CD8-positive, alpha-beta memory T cell (primary cell): ENCODE data around the gene PLPPR3. TPM values are rescaled to one million over a fixed set of nuclear protein-coding genes. Genes with fewer than 3 reads are reported as not detected.

Experiments
- CTCF ChIA-PET: fragments of 350-600 bp; sonication (Branson Sonifier 250); formaldehyde crosslinking; loops from one replicate; lab custom pipeline; 2021; ENCODE audit warnings: antibody characterized with exemption; lab: Charles Lee
- POLR2A ChIA-PET: fragments of 350-600 bp; sonication (Branson Sonifier 250); formaldehyde crosslinking; loops from one replicate; lab custom pipeline; 2021; ENCODE audit warnings: antibody characterized with exemption; lab: Charles Lee
- DNase-seq, 5 donors: peaks; one replicate each; pipeline versions ENCODE4 v3.0.0 to v3.0.0-alpha.2; 2020 to 2022; ENCODE audit warnings: mixed read lengths in 1 of 5
- H3K27ac ChIP-seq: one replicate; pipeline ENCODE4 v1.7.0; 2013; ENCODE audit warnings: low read depth, mild to moderate bottlenecking, low read length, moderate library complexity
- H3K27me3 ChIP-seq: 2 replicates; pipeline ENCODE4 v1.7.0; 2013; ENCODE audit warnings: low read length, mild to moderate bottlenecking; ENCODE audit not compliant: insufficient read depth, poor library complexity, severe bottlenecking
- H3K36me3 ChIP-seq: 2 replicates; pipeline ENCODE4 v1.7.0; 2013; ENCODE audit warnings: mild to moderate bottlenecking, low read length, moderate library complexity; ENCODE audit not compliant: insufficient read depth
- H3K4me1 ChIP-seq: 2 replicates; pipeline ENCODE4 v1.7.0; 2013; ENCODE audit warnings: mild to moderate bottlenecking, low read length, moderate library complexity; ENCODE audit not compliant: insufficient read depth
- H3K4me3 ChIP-seq: 2 replicates; pipeline ENCODE4 v1.7.0; 2013; ENCODE audit warnings: mild to moderate bottlenecking, low read length
- H3K9me3 ChIP-seq: 2 replicates; pipeline ENCODE4 v1.7.0; 2013; ENCODE audit warnings: mild to moderate bottlenecking, low read length
- H3K27ac Mint-ChIP-seq, 8 donors: one replicate each; pipeline ENCODE4 v1.8.0; 2020 to 2021; ENCODE audit warnings: mixed read lengths in 8 of 8, mild to moderate bottlenecking in 6 of 8, inconsistent platforms in 3 of 8, moderate library complexity in 3 of 8
- H3K27me3 Mint-ChIP-seq, 2 donors: one replicate each; pipeline ENCODE4 v1.8.0; 2020 to 2021; ENCODE audit warnings: mixed read lengths in 2 of 2, mild to moderate bottlenecking in 1 of 2, moderate library complexity in 1 of 2
- H3K36me3 Mint-ChIP-seq, 3 donors: one replicate each; pipeline ENCODE4 v1.8.0; 2020 to 2021; ENCODE audit warnings: mixed read lengths in 3 of 3, inconsistent platforms in 1 of 3, mild to moderate bottlenecking in 1 of 3
- H3K4me1 Mint-ChIP-seq, 3 donors: one replicate each; pipeline ENCODE4 v1.8.0; 2020 to 2021; ENCODE audit warnings: mixed read lengths in 3 of 3, inconsistent platforms in 1 of 3, mild to moderate bottlenecking in 1 of 3
- H3K4me3 Mint-ChIP-seq, 7 donors: one replicate each; pipeline ENCODE4 v1.8.0; 2020 to 2021; ENCODE audit warnings: mixed read lengths in 7 of 7, mild to moderate bottlenecking in 6 of 7, moderate library complexity in 4 of 7, inconsistent platforms in 2 of 7
- H3K9me3 Mint-ChIP-seq, 5 donors: one replicate each; pipeline ENCODE4 v1.8.0; 2020 to 2022; ENCODE audit warnings: mixed read lengths in 5 of 5, mild to moderate bottlenecking in 3 of 5, moderate library complexity in 2 of 5, inconsistent platforms in 1 of 5
- polyA plus RNA-seq: library from polyadenylated mRNA; unstranded; fragments of 300-500 nt; fragmentation: Illumina TruSeq; gene quantifications from one replicate; pipeline ENCODE4 v1.2.3, GENCODE V29; 2021
- total RNA-seq, 2 experiments: library from RNA; stranded (reverse); gene quantifications; one replicate each; pipeline ENCODE4 v1.2.3, GENCODE V29; 2021

PLPPR3 gene
- total and polyA plus RNA-seq, 3 experiments from 2014 or later, result not detected

- Histone ChIP-seq H3K4me1 (no peaks in the 10 kb centered on the region), H3K9me3 (no peaks in the 10 kb centered on the region), H3K4me3 (no peak overlapping the region), H3K36me3 (no peaks in the 10 kb centered on the region), H3K27me3 (no peaks in the 10 kb centered on the region), H3K27ac (no peak overlapping the region)
- no peak overlapping the region for H3K4me3 Mint-ChIP-seq
- ChIA-PET POLR2A (no interaction called here), CTCF (no interaction called here)
- no peak for DNase-seq
- peaks cover 0 to 6% of the 10 kb centered on the region in 2 donors for H3K27me3 Mint-ChIP-seq
- H3K9me3 Mint-ChIP-seq, result no peaks in the 10 kb centered on the region
- no peaks in the 10 kb centered on the region for H3K4me1 Mint-ChIP-seq
- no peak overlapping the region for H3K27ac Mint-ChIP-seq
- no peaks in the 10 kb centered on the region for H3K36me3 Mint-ChIP-seq
Observed at GRCh38 chr19:782185-782877, 39.4 kb downstream of the PLPPR3 start.

GRCh38 chr19:781800-782184, 40.0 kb downstream of the PLPPR3 start:
- ChIA-PET POLR2A (no interaction called here), CTCF (no interaction called here)
- no peak overlapping the region for H3K27ac ChIP-seq
- H3K27me3 ChIP-seq, result no peaks in the 10 kb centered on the region
- Mint-ChIP-seq H3K9me3 (no peaks in the 10 kb centered on the region), H3K27me3 (peaks cover 0 to 6% of the 10 kb centered on the region in 2 donors), H3K36me3 (no peaks in the 10 kb centered on the region), H3K4me1 (no peaks in the 10 kb centered on the region), H3K4me3 (no peak overlapping the region), H3K27ac (no peak overlapping the region)
- no peak overlapping the region for H3K4me3 ChIP-seq
- no peaks in the 10 kb centered on the region for H3K4me1 ChIP-seq
- no peaks in the 10 kb centered on the region for H3K9me3 ChIP-seq
- DNase-seq, result no peak
- H3K36me3 ChIP-seq, result no peaks in the 10 kb centered on the region

- H3K36me3 ChIP-seq, result no peaks in the 10 kb centered on the region
- H3K9me3 Mint-ChIP-seq, result no peaks in the 10 kb centered on the region
- no peaks in the 10 kb centered on the region for H3K36me3 Mint-ChIP-seq
- no peak overlapping the region for H3K27ac ChIP-seq
- CTCF ChIA-PET, result interaction anchor here (1.0 kb wide), 1 partner anchor 10 kb away, joined by 3 read pairs; no protein-coding TSS in a partner anchor
- POLR2A ChIA-PET, result no interaction called here
- no peaks in the 10 kb centered on the region for H3K27me3 ChIP-seq
- H3K4me1 ChIP-seq, result no peaks in the 10 kb centered on the region
- H3K27me3 Mint-ChIP-seq, result peaks cover 0 to 10% of the 10 kb centered on the region in 2 donors
- no peak for DNase-seq
- no peak overlapping the region for H3K4me3 ChIP-seq
- H3K4me1 Mint-ChIP-seq, result no peaks in the 10 kb centered on the region
- H3K27ac Mint-ChIP-seq, result no peak overlapping the region
- H3K4me3 Mint-ChIP-seq, result no peak overlapping the region
- no peaks in the 10 kb centered on the region for H3K9me3 ChIP-seq
Observed at GRCh38 chr19:780935-781334, 40.8 kb downstream of the PLPPR3 start.

GRCh38 chr19:778910-779653, 42.7 kb downstream of the PLPPR3 start:
- Histone ChIP-seq H3K4me3 (no peak overlapping the region), H3K27me3 (no peaks in the 10 kb centered on the region), H3K36me3 (no peaks in the 10 kb centered on the region), H3K27ac (no peak overlapping the region), H3K4me1 (no peaks in the 10 kb centered on the region), H3K9me3 (no peaks in the 10 kb centered on the region)
- Mint-ChIP-seq H3K9me3 (no peaks in the 10 kb centered on the region), H3K27ac (no peak overlapping the region), H3K36me3 (no peaks in the 10 kb centered on the region), H3K27me3 (peaks cover 0 to 12% of the 10 kb centered on the region in 2 donors), H3K4me1 (no peaks in the 10 kb centered on the region), H3K4me3 (no peak overlapping the region)
- no peak for DNase-seq
- ChIA-PET CTCF (no interaction called here), POLR2A (no interaction called here)

- Histone ChIP-seq H3K9me3 (no peaks in the 10 kb centered on the region), H3K36me3 (no peaks in the 10 kb centered on the region), H3K27ac (no peak overlapping the region), H3K4me3 (no peak overlapping the region), H3K27me3 (no peaks in the 10 kb centered on the region), H3K4me1 (no peaks in the 10 kb centered on the region)
- Mint-ChIP-seq H3K4me3 (no peak overlapping the region), H3K4me1 (no peaks in the 10 kb centered on the region), H3K27me3 (peaks cover 3 to 12% of the 10 kb centered on the region in 2 donors), H3K27ac (no peak overlapping the region), H3K9me3 (no peaks in the 10 kb centered on the region), H3K36me3 (no peaks in the 10 kb centered on the region)
- DNase-seq, result no peak
- CTCF ChIA-PET, result no interaction called here
- POLR2A ChIA-PET, result interaction anchor here (0.6 kb wide), 1 partner anchor 57 kb away, joined by 3 read pairs; no protein-coding TSS in a partner anchor
Observed at GRCh38 chr19:776549-776948, 45.2 kb downstream of the PLPPR3 start.

- Mint-ChIP-seq H3K27ac (no peak overlapping the region), H3K4me1 (peaks cover 3 to 4% (median 4%) of the 10 kb centered on the region in 3 donors), H3K9me3 (no peaks in the 10 kb centered on the region), H3K36me3 (no peaks in the 10 kb centered on the region), H3K27me3 (peaks cover 6 to 9% of the 10 kb centered on the region in 2 donors), H3K4me3 (no peak overlapping the region)
- Histone ChIP-seq H3K9me3 (no peaks in the 10 kb centered on the region), H3K27me3 (no peaks in the 10 kb centered on the region), H3K27ac (no peak overlapping the region), H3K36me3 (no peaks in the 10 kb centered on the region), H3K4me1 (no peaks in the 10 kb centered on the region), H3K4me3 (no peak overlapping the region)
- ChIA-PET POLR2A (no interaction called here), CTCF (interaction anchor here (0.9 to 1.6 kb wide), 4 partner anchors 83 to 147 kb away, joined by 3 read pairs; no protein-coding TSS in a partner anchor)
- DNase-seq, result no peak
Observed at GRCh38 chr19:772730-773436, 48.9 kb downstream of the PLPPR3 start.

- H3K4me1 ChIP-seq, result no peaks in the 10 kb centered on the region
- no peak for DNase-seq
- no peaks in the 10 kb centered on the region for H3K36me3 ChIP-seq
- POLR2A ChIA-PET, result no interaction called here
- H3K4me3 ChIP-seq, result no peak overlapping the region
- H3K27me3 Mint-ChIP-seq, result peaks cover 9 to 10% of the 10 kb centered on the region in 2 donors
- no peaks in the 10 kb centered on the region for H3K36me3 Mint-ChIP-seq
- no peaks in the 10 kb centered on the region for H3K9me3 Mint-ChIP-seq
- no peaks in the 10 kb centered on the region for H3K27me3 ChIP-seq
- no peak overlapping the region for H3K27ac ChIP-seq
- H3K4me3 Mint-ChIP-seq, result no peak overlapping the region
- H3K4me1 Mint-ChIP-seq, result peaks cover 3 to 4% (median 4%) of the 10 kb centered on the region in 3 donors
- H3K27ac Mint-ChIP-seq, result no peak overlapping the region
- H3K9me3 ChIP-seq, result no peaks in the 10 kb centered on the region
- CTCF ChIA-PET, result interaction anchor here (0.9 to 1.4 kb wide), 3 partner anchors 92 to 148 kb away, joined by 3 read pairs; no protein-coding TSS in a partner anchor
Observed at GRCh38 chr19:772063-772462, 49.7 kb downstream of the PLPPR3 start.
